ENCODE data around the gene COQ7. TPM values are rescaled to one million over a fixed set of nuclear protein-coding genes. Genes with fewer than 3 reads are reported as not detected.

COQ7 gene
- 10 to 100 TPM; 19.6 to 27.3 TPM for total RNA-seq

- Histone ChIP-seq H3K36me3 (no peaks in the 10 kb centered on the region), H3K27ac (peak within 1 kb of the TSS; percentile 99), H3K4me1 (peaks cover 0 to 12% of the 10 kb centered on the region in 2 donors), H3K4me3 (peak within 1 kb of the TSS; percentile 71 to 87), H3K27me3 (no peaks in the 10 kb centered on the region), H3K9me3 (no peaks in the 10 kb centered on the region)
- no peak for TF ChIP-seq CTCF (IDR thresholded peaks at IDR 0.05)
- peak; percentile 99 for DNase-seq (ENCODE audit: low spot score)
Measured at GRCh38 chr16:19067349-19068236, at the start of gene COQ7. Gene COQ7 (plus strand): TSS chr16:19067614. CDS start chr16:19067665, 51 bp downstream.

GRCh38 chr16:19020689-19021088 lies 46.7 kb upstream of the COQ7 start:
- no peak for DNase-seq (ENCODE audit: low spot score)
- Histone ChIP-seq H3K27ac (no peak overlapping the region), H3K9me3 (no peaks in the 10 kb centered on the region), H3K4me1 (no peaks in the 10 kb centered on the region), H3K36me3 (no peaks in the 10 kb centered on the region), H3K27me3 (no peaks in the 10 kb centered on the region), H3K4me3 (no peak overlapping the region)
- TF ChIP-seq CTCF (IDR thresholded peaks at IDR 0.05) = no peak

GRCh38 chr16:19021747-19022146 lies 45.7 kb upstream of the COQ7 start:
- no peaks in the 10 kb centered on the region for H3K9me3 ChIP-seq
- H3K27ac ChIP-seq = no peak overlapping the region
- TF ChIP-seq CTCF (IDR thresholded peaks at IDR 0.05) = no peak
- H3K4me1 ChIP-seq = no peaks in the 10 kb centered on the region
- no peak for DNase-seq (ENCODE audit: low spot score)
- H3K27me3 ChIP-seq = no peaks in the 10 kb centered on the region
- no peaks in the 10 kb centered on the region for H3K36me3 ChIP-seq
- no peak overlapping the region for H3K4me3 ChIP-seq

GRCh38 chr16:19027416-19027815 lies 40.0 kb upstream of the COQ7 start:
- no peak for TF ChIP-seq CTCF (IDR thresholded peaks at IDR 0.05)
- Histone ChIP-seq H3K27ac (no peak overlapping the region), H3K36me3 (no peaks in the 10 kb centered on the region), H3K27me3 (no peaks in the 10 kb centered on the region), H3K4me1 (no peaks in the 10 kb centered on the region), H3K4me3 (no peak overlapping the region), H3K9me3 (no peaks in the 10 kb centered on the region)
- DNase-seq (ENCODE audit: low spot score) = no peak

GRCh38 chr16:19029980-19030379 lies 37.4 kb upstream of the COQ7 start:
- Histone ChIP-seq H3K27me3 (no peaks in the 10 kb centered on the region), H3K36me3 (no peaks in the 10 kb centered on the region), H3K27ac (no peak overlapping the region), H3K4me3 (no peak overlapping the region), H3K9me3 (no peaks in the 10 kb centered on the region), H3K4me1 (no peaks in the 10 kb centered on the region)
- no peak for DNase-seq (ENCODE audit: low spot score)
- TF ChIP-seq CTCF (IDR thresholded peaks at IDR 0.05) = no peak
